LNCAP (cell line): ENCODE measurements around the gene ADGRB3.

ENCODE experiments used
- CTCF ChIP-seq: fragments of 450-650 bp; IDR thresholded peaks from 2 replicates; pipeline ENCODE4 v1.5.1; 2017; ENCODE audit warnings: mild to moderate bottlenecking

Gene ADGRB3

GRCh38 chr6:68633281-68633971, 1.7 kb upstream of the ADGRB3 start:
- no peak for TF ChIP-seq CTCF

- TF ChIP-seq CTCF, result no peak
These were observed 933 bp upstream of the ADGRB3 start for GRCh38 chr6:68633972-68634725.

GRCh38 chr6:68635412-68635705, 277 bp downstream of the ADGRB3 start:
- TF ChIP-seq CTCF, result no peak

- no peak for TF ChIP-seq CTCF
These were observed 828 bp downstream of the ADGRB3 start for GRCh38 chr6:68635706-68636513.

- no peak for TF ChIP-seq CTCF
These were observed 1.6 kb downstream of the ADGRB3 start for GRCh38 chr6:68636666-68637065.

GRCh38 chr6:68637071-68637470, 2.0 kb downstream of the ADGRB3 start:
- no peak for TF ChIP-seq CTCF

GRCh38 chr6:68637782-68638181, 2.7 kb downstream of the ADGRB3 start:
- no peak for TF ChIP-seq CTCF
